Measurements from ENCODE around the gene TDRD6.

- TF ChIP-seq CTCF (conservative IDR thresholded peaks at IDR 0.05 in 1 of 2, IDR thresholded peaks at IDR 0.05 in 1 of 2; ENCODE audit: low read depth in 1 of 2, low read length in 2 of 2) (no peak), EZH2 (IDR thresholded peaks at IDR 0.05; ENCODE audit: low read length, missing control alignments) (no peak)
Observed at GRCh38 chr6:46642928-46643751, 44.5 kb upstream of the TDRD6 start.
